HepG2 (cell line): Measurements from ENCODE around the gene MXRA8. TPM values are rescaled to one million over a fixed set of nuclear protein-coding genes. Genes with fewer than 3 reads are reported as not detected.

Experiments
- ARNT2 ChIP-seq: sonication (generic); formaldehyde crosslinking; IDR thresholded peaks from 2 replicates; pipeline ENCODE4 v1.8.0; 2022; ENCODE audit warnings: mild to moderate bottlenecking, low read depth, missing genetic modification reagents, moderate library complexity
- BCL6 ChIP-seq: IDR thresholded peaks from 2 replicates; pipeline ENCODE4 v1.6.1; 2016; ENCODE audit warnings: missing genetic modification reagents, missing compliant biosample characterization
- FOSL1 ChIP-seq: sonication (generic); formaldehyde crosslinking; IDR thresholded peaks from 2 replicates; pipeline ENCODE4 v1.9.0; 2021; ENCODE audit warnings: missing genetic modification reagents, borderline replicate concordance
- FOXO1 ChIP-seq: sonication (generic); formaldehyde crosslinking; IDR thresholded peaks from 2 replicates; pipeline ENCODE4 v1.4.0; 2020; ENCODE audit warnings: missing genetic modification reagents
- FOXP1 ChIP-seq, 2 experiments: fragments of 450-650 bp in 1 of 2; IDR thresholded peaks; 2 replicates each; pipeline ENCODE4 v1.6.1; 2017 to 2018; ENCODE audit warnings: antibody characterized with exemption in 1 of 2
- GATAD1 ChIP-seq: IDR thresholded peaks from 2 replicates; pipeline ENCODE4 v1.6.1; 2016; ENCODE audit warnings: missing genetic modification reagents, missing compliant biosample characterization
- GPN1 ChIP-seq: sonication (generic); formaldehyde crosslinking; IDR thresholded peaks from 2 replicates; pipeline ENCODE4 v1.5.1; 2020; ENCODE audit warnings: missing genetic modification reagents, borderline replicate concordance
- HDAC1 ChIP-seq: sonication (generic); formaldehyde crosslinking; IDR thresholded peaks from 2 replicates; pipeline ENCODE4 v1.5.1; 2020; ENCODE audit warnings: mild to moderate bottlenecking, missing genetic modification reagents
- RAD21 ChIP-seq: fragments of 450-650 bp; formaldehyde crosslinking; IDR thresholded peaks from 2 replicates; pipeline ENCODE4 v1.5.0; 2020; ENCODE audit warnings: mild to moderate bottlenecking
- RARA ChIP-seq: IDR thresholded peaks from 2 replicates; pipeline ENCODE4 v1.6.1; 2016; ENCODE audit warnings: missing genetic modification reagents, missing compliant biosample characterization
- SAP130 ChIP-seq: IDR thresholded peaks from 2 replicates; pipeline ENCODE4 v1.6.1; 2016; ENCODE audit warnings: low read depth
- SNAPC5 ChIP-seq: sonication (generic); formaldehyde crosslinking; IDR thresholded peaks from 2 replicates; pipeline ENCODE4 v1.8.1; 2023; ENCODE audit warnings: mild to moderate bottlenecking, missing genetic modification reagents, borderline replicate concordance
- SOX6 ChIP-seq, 2 experiments: fragments of 450-650 bp in 1 of 2; sonication (generic) in 1 of 2; formaldehyde crosslinking in 1 of 2; IDR thresholded peaks; 2 replicates each; pipeline versions ENCODE4 v1.4.0 to v1.6.1; 2017 to 2020; ENCODE audit warnings: antibody characterized with exemption in 1 of 2, mild to moderate bottlenecking in 1 of 2, missing genetic modification reagents in 1 of 2
- ZBTB14 ChIP-seq: sonication (generic); formaldehyde crosslinking; IDR thresholded peaks from 2 replicates; pipeline ENCODE4 v1.4.0; 2020; ENCODE audit warnings: missing genetic modification reagents
- ZBTB26 ChIP-seq: IDR thresholded peaks from 2 replicates; pipeline ENCODE4 v1.6.1; 2016; ENCODE audit warnings: missing compliant biosample characterization, missing genetic modification reagents, borderline replicate concordance
- ZFP36L1 ChIP-seq: sonication (generic); formaldehyde crosslinking; IDR thresholded peaks from 2 replicates; pipeline ENCODE4 v1.8.0; 2022; ENCODE audit warnings: mild to moderate bottlenecking, missing genetic modification reagents, moderate library complexity
- ZMAT5 ChIP-seq: sonication (generic); formaldehyde crosslinking; IDR thresholded peaks from 2 replicates; pipeline ENCODE4 v1.5.0; 2020; ENCODE audit warnings: mild to moderate bottlenecking, low read depth, missing genetic modification reagents, borderline replicate concordance
- ZNF232 ChIP-seq: sonication (generic); formaldehyde crosslinking; IDR thresholded peaks from 2 replicates; pipeline ENCODE4 v1.4.0; 2020; ENCODE audit warnings: missing genetic modification reagents, borderline replicate concordance
- ZNF24 ChIP-seq: fragments of 450-650 bp; IDR thresholded peaks from 2 replicates; pipeline ENCODE4 v1.6.1; 2017; ENCODE audit warnings: antibody characterized with exemption, mild to moderate bottlenecking
- ZNF619 ChIP-seq: sonication (generic); formaldehyde crosslinking; IDR thresholded peaks from 2 replicates; pipeline ENCODE4 v1.4.0; 2020; ENCODE audit warnings: mild to moderate bottlenecking, missing genetic modification reagents
- ZNF687 ChIP-seq: sonication (generic); formaldehyde crosslinking; IDR thresholded peaks from 2 replicates; pipeline ENCODE4 v1.5.1; 2020; ENCODE audit warnings: mild to moderate bottlenecking, missing genetic modification reagents, moderate library complexity
- ZNF781 ChIP-seq: sonication (generic); formaldehyde crosslinking; IDR thresholded peaks from 2 replicates; pipeline ENCODE4 v1.5.1; 2020; ENCODE audit warnings: borderline replicate concordance, mild to moderate bottlenecking, missing genetic modification reagents; ENCODE audit errors: not compliant biosample characterization
- polyA plus RNA-seq, 8 experiments: library from polyadenylated mRNA; depleted of rRNA in 3 of 8; stranded (reverse) in 7 of 8; unstranded in 1 of 8; fragments of >200 nt; fragmentation: Illumina TruSeq in 4 of 8; extraction: Trizol in 4 of 8; gene quantifications; 2 replicates each; pipeline versions ENCODE4 v1.2.1 to v1.2.3, GENCODE V29; 2011 to 2016; ENCODE audit warnings: low read depth in 4 of 8, missing spikeins in 1 of 8, mixed read lengths in 1 of 8; ENCODE audit not compliant: insufficient read depth in 1 of 8
- total RNA-seq, 5 experiments: library from RNA; depleted of rRNA; stranded (reverse); fragments of >200 nt; fragmentation: Illumina TruSeq; extraction: Trizol; gene quantifications; 2 replicates each; pipeline ENCODE4 v1.2.3, GENCODE V29; 2016; ENCODE audit warnings: low read depth in 1 of 5

The MXRA8 gene
- total and polyA plus RNA-seq, 2 of the 13 experiments (the other 11 are each of a cell fraction or from before 2014, with no cell fraction given) = 19.8 to 44.8 TPM

GRCh38 chr1:1324524-1325287 is 33.6 kb downstream of the MXRA8 start, which contains the start of the genes CPTP and INTS11 (continued):
- peak; percentile 25; the same call in 1 of the 2 replicates for TF ChIP-seq ARNT2 (CRISPR knock-in tag)
- TF ChIP-seq ZBTB14 (CRISPR knock-in tag) = no peak; the same call in 1 of the 2 replicates
- peak; percentile 84 for TF ChIP-seq ZNF687
- no peak for TF ChIP-seq ZNF24
- TF ChIP-seq HDAC1 = peak; percentile 72
- no peak for TF ChIP-seq GPN1
- no peak for TF ChIP-seq ZNF781
- TF ChIP-seq SAP130 (CRISPR knock-in tag) = peak; percentile 81
- no peak for TF ChIP-seq RAD21 (CRISPR knock-in tag)
- TF ChIP-seq ZMAT5 = 0 out of 2 replicates have a peak, but pooled peaks have one; percentile 26
- TF ChIP-seq SNAPC5 (CRISPR knock-in tag) = no peak
- TF ChIP-seq SOX6 (IDR thresholded peaks at IDR 0.05) = no peak
- TF ChIP-seq SOX6 (CRISPR knock-in tag; IDR thresholded peaks at IDR 0.05) = peak; percentile 34; the same call in 1 of the 2 replicates
- TF ChIP-seq FOXP1 (IDR thresholded peaks at IDR 0.05) = no peak
- TF ChIP-seq FOXP1 (CRISPR knock-in tag; IDR thresholded peaks at IDR 0.05) = no peak
- TF ChIP-seq ZNF232 (CRISPR knock-in tag) = 0 out of 2 replicates have a peak, but pooled peaks have one; percentile 52
- TF ChIP-seq FOXO1 (CRISPR knock-in tag) = 0 out of 2 replicates have a peak, but pooled peaks have one; percentile 12
- TF ChIP-seq BCL6 (CRISPR knock-in tag) = no peak; the same call in 1 of the 2 replicates
- TF ChIP-seq FOSL1 (CRISPR knock-in tag) = no peak
- TF ChIP-seq ZBTB26 (CRISPR knock-in tag) = peak; percentile 38; the same call in 1 of the 2 replicates
- TF ChIP-seq GATAD1 (CRISPR knock-in tag) = peak; percentile 91
- 0 out of 2 replicates have a peak, but pooled peaks have one; percentile 11 for TF ChIP-seq ZNF619
- TF ChIP-seq ZFP36L1 (CRISPR knock-in tag) = no peak
- TF ChIP-seq RARA = 0 out of 2 replicates have a peak, but pooled peaks have one; percentile 20
